HG03342 (cell line): ENCODE data around the gene SENP8.

Experiments
- ATAC-seq: cut with Tn5 transposase; IDR thresholded peaks from one replicate; pipeline ENCODE4 v1.9.1; 2021; ENCODE audit warnings: mild to moderate bottlenecking, moderate library complexity; ENCODE audit not compliant: unreplicated experiment

SENP8 gene

GRCh38 chr15:72112805-72113204 is 5.4 kb upstream of the SENP8 start:
- no peak for ATAC-seq

GRCh38 chr15:72113347-72114031 is 4.7 kb upstream of the SENP8 start:
- no peak for ATAC-seq

GRCh38 chr15:72116731-72117485 is 1.3 kb upstream of the SENP8 start:
- ATAC-seq, result peak; percentile 1

- peak; percentile 63 for ATAC-seq
Observed at GRCh38 chr15:72117486-72118016, 652 bp upstream of the SENP8 start.

- no peak for ATAC-seq
Observed at GRCh38 chr15:72124218-72124617, 6.0 kb downstream of the SENP8 start.

- no peak for ATAC-seq
Observed at GRCh38 chr15:72127724-72128322, 9.6 kb downstream of the SENP8 start.

GRCh38 chr15:72128359-72128758 is 10.2 kb downstream of the SENP8 start:
- ATAC-seq, result no peak

GRCh38 chr15:72130272-72130671 is 12.1 kb downstream of the SENP8 start:
- no peak for ATAC-seq

GRCh38 chr15:72131922-72132321 is 13.7 kb downstream of the SENP8 start:
- no peak for ATAC-seq

- ATAC-seq, result no peak
Observed at GRCh38 chr15:72133211-72133610, 15.0 kb downstream of the SENP8 start.

GRCh38 chr15:72135719-72136118 is 17.5 kb downstream of the SENP8 start:
- ATAC-seq, result no peak

- no peak for ATAC-seq
Observed at GRCh38 chr15:72136170-72137051, 18.2 kb downstream of the SENP8 start.

- ATAC-seq, result no peak
Observed at GRCh38 chr15:72139667-72140066, 21.5 kb downstream of the SENP8 start.

GRCh38 chr15:72140088-72140487 is 21.9 kb downstream of the SENP8 start:
- no peak for ATAC-seq

GRCh38 chr15:72141171-72142084 is 23.2 kb downstream of the SENP8 start:
- ATAC-seq, result peak; percentile 98

GRCh38 chr15:72146221-72146620 is 28.0 kb downstream of the SENP8 start:
- no peak for ATAC-seq

- ATAC-seq, result no peak
Observed at GRCh38 chr15:72146934-72147333, 28.7 kb downstream of the SENP8 start.

GRCh38 chr15:72147418-72147817 is 29.2 kb downstream of the SENP8 start:
- ATAC-seq, result no peak

GRCh38 chr15:72153269-72154000 is 35.2 kb downstream of the SENP8 start:
- no peak for ATAC-seq
